Erythroblast (primary cell): Measurements from ENCODE around the gene B3GNT7.
"Not testable (repeated sequence)": the region's sequence is repeated elsewhere in the genome, so short reads cannot be mapped to it uniquely, and the experiment has no call there.

ENCODE experiments used
- DNase-seq, 2 experiments: peaks; one replicate each; lab custom pipeline; 2025; lab: John Stamatoyannopoulos, UW
- GATA1 ChIP-seq: IDR thresholded peaks from 2 replicates; pipeline ENCODE4 v1.6.1; 2011; ENCODE audit warnings: low read depth, mild to moderate bottlenecking, control low read depth, low read length, moderate library complexity
- POLR2A ChIP-seq: IDR thresholded peaks from 2 replicates; pipeline ENCODE4 v1.6.1; 2011; ENCODE audit warnings: mild to moderate bottlenecking, low read length

The B3GNT7 gene

GRCh38 chr2:231396058-231396821, 730 bp downstream of the B3GNT7 start:
- TF ChIP-seq GATA1 (no peak), POLR2A (no peak)
- no peak for DNase-seq

DNA sequence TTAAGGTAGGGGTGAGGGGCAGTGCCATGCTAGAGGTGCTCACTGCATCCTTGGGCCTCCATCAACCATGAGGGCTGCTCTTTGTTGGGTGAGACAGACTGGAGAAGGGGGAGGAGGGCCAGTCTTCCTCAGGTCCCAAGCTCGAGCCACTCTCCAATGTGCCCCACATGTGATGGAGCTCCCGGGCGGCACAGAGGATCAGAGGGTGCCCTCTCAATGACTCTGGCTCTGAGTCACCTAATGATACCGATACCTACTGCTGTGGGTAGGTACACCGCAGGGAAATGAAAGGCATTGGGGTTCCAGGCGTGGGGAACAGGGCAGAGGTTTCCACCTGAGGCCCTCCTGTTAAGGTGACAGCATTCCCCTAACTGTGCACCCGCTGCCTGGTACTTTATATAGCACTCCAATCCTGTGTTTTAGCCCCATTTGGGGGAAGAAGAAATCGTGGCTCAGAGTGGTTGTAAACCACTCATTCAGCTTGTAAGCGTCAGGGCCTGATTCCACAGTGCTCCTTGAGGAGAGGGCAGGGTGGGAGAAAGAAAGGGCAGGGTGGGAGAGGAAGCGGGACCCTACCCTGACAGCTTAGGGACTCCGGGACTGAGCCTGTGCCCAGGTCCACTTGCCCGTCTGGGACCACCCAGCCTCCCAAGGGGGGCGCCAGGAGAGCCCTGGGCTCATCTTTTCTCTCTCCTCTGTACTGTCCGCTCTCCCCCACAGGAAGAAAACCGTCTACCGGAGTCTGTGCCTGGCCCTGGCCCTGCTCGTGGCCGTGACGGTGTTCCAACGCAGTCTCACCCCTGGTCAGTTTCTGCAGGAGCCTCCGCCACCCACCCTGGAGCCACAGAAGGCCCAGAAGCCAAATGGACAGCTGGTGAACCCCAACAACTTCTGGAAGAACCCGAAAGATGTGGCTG, 1.8 kb downstream of the B3GNT7 start:
- TF ChIP-seq POLR2A (no peak), GATA1 (no peak)
- no peak for DNase-seq

DNA sequence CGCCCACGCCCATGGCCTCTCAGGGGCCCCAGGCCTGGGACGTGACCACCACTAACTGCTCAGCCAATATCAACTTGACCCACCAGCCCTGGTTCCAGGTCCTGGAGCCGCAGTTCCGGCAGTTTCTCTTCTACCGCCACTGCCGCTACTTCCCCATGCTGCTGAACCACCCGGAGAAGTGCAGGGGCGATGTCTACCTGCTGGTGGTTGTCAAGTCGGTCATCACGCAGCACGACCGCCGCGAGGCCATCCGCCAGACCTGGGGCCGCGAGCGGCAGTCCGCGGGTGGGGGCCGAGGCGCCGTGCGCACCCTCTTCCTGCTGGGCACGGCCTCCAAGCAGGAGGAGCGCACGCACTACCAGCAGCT, 2.4 kb downstream of the B3GNT7 start:
- DNase-seq = no peak
- TF ChIP-seq POLR2A = no peak
- TF ChIP-seq GATA1 = no peak

GRCh38 chr2:231398585-231398984, 3.1 kb downstream of the B3GNT7 start:
- no peak for DNase-seq
- no peak for TF ChIP-seq POLR2A
- no peak for TF ChIP-seq GATA1

GRCh38 chr2:231399046-231399852, 3.7 kb downstream of the B3GNT7 start:
- DNase-seq = no peak
- TF ChIP-seq GATA1 (no peak), POLR2A (no peak)

DNA sequence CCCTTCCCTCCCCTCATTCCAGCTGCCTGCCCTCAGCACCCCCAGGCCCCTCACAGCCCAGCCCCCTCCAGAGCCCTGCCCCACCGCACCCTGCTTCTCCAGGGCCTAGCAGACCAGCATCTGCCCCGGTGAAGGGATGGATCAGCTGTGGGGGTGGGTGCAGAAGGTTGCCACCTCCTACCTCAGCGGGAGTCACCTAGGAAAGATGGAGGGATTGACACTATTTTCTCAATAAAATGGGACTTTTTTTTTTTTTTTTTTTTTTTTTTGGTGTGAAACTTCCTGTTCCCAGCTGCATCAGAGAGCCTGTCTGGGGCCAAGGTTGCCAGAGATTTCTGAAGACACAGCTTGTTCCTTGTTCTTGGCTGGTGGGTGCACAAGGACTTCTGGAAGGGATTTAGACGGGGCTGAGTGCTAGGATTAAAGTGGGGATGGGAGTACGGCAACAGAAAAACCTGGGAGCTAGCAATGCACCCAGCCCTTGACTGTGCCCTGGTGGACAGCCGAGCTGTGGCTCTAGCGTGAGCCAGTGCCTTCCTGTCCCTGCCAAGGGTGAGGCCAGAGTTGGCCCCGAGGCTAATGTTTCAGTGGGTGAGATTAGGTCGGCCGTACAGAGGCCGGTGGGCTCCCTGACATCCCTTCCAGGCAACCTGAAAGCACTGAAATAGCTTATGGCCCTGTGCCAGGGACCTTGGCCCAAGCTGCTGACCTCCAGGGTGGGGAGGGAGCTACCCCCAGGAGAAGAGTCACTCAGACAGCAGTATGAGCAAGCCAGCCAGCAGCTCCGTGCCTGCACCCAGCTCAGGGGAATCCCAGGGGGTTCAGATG, 4.6 kb downstream of the B3GNT7 start:
- TF ChIP-seq GATA1 (no peak), POLR2A (no peak)
- DNase-seq = peak; percentile 45 to 59

GRCh38 chr2:231400681-231401080, 5.2 kb downstream of the B3GNT7 start:
- DNase-seq = peak; percentile 45 to 79

- DNase-seq = not testable (repeated sequence)
These were observed 5.6 kb downstream of the B3GNT7 start for GRCh38 chr2:231401101-231401500.

DNA sequence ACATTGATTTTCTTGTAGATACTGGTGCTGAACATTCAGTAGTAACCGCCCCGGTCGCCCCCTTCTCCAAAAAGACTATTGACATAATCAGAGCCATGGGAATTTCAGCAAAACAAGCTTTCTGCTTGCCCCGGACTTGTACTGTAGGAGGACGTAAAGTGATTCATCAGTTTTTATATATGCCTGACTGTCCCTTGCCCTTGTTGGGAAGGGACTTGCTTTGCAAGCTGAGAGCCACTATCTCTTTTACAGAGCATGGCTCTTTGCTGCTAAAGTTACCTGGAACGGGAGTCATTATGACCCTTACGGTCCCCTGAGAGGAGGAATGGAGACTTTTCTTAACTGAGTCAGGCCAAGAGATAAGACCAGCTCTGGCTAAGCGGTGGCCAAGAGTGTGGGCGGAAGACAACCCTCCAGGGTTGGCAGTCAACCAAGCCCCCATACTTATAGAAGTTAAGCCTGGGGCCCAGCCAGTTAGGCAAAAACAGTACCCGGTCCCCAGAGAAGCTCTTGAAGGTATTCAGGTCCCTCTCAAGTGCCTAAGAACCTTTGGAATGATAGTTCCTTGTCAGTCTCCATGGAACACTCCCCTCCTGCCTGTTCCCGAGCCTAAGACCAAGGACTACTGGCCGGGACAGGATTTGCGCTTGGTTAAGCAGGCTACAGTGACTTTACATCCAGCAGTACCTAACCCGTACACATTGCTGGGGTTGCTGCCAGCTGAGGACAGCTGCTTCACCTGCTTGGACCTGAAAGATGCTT, 8.1 kb downstream of the B3GNT7 start:
- DNase-seq = not testable (repeated sequence)

DNA sequence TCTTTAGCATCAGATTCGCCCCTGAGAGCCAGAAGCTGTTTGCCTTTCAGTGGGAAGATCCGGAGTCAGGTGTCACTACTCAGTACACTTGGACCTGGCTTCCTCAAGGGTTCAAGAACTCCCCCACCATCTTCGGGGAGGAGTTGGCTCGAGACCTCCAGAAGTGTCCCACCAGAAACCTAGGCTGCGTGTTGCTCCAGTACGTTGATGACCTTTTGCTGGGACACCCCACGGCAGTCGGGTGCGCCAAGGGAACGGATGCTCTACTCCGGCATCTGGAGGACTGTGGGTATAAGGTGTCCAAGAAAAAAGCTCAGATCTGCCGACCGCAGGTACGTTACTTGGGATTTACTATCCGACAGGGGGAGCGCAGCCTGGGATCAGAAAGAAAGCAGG, 8.7 kb downstream of the B3GNT7 start:
- DNase-seq = not testable (repeated sequence)

DNA sequence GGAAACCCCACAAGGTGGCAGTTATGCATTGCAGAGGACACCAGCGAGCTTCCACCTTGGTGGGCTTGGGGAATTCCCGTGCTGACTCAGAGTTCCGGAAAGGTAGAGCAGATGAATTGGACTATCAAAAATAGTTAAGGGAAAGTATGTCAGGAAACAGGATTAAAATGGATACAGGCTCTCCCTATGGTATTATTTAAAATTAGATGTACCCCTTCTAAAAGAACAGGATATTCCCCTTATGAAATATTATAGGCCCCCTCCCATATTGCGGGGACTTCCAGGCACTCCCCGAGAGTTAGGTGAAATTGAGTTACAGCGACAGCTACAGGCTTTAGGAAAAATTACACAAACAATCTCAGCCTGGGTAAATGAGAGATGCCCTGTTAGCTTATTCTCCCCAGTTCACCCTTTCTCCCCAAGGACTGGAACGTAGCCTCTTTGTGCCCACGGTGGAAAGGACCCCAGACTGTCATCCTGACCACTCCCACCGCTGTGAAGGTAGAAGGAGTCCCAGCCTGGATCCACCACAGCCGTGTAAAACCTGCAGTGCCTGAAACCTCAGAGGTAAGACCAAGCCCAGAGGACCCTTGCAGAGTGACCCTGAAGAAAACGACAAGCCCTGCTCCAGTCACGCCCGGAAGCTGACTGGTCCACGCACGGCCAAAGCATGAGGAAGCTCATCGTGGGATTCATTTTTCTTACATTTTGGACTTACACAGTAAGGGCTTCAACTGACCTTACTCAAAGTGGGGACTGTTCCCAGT, 10.3 kb downstream of the B3GNT7 start:
- DNase-seq = not testable (repeated sequence)

- not testable (repeated sequence) for DNase-seq
These were observed 12.2 kb downstream of the B3GNT7 start for GRCh38 chr2:231407686-231408085.

DNA sequence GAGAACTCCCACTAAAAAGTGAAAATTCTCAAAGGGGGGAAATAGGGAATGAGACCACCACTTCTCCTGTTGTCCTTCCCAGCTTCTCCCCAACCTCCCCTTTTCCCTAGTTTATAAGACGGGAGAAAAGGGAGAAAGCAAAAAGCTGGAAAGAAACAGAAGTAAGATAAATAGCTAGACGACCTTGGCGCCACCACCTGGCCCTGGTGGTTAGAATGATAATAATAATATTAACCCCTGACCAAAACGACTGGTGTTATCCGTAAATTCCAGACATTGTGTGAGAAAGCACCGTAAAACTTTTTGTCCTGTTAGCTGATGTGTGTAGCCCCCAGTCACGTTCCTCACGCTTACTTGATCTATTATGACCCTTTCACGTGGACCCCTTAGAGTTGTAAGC, 12.8 kb downstream of the B3GNT7 start:
- DNase-seq = peak; percentile 24 to 57
